Colonic mucosa (tissue), 4 donors: ENCODE data around the gene EPO. TPM values are rescaled to one million over a fixed set of nuclear protein-coding genes. Genes with fewer than 3 reads are reported as not detected.

Source experiments
- DNase-seq: peaks from one replicate; pipeline ENCODE4 v3.0.0-alpha.2; 2020
- H3K27ac ChIP-seq: fragments of 200-600 bp; one replicate; pipeline ENCODE4 v1.8.0; 2021
- H3K27me3 ChIP-seq: fragments of 200-600 bp; one replicate; pipeline ENCODE4 v1.8.0; 2021
- H3K36me3 ChIP-seq: fragments of 200-600 bp; one replicate; pipeline ENCODE4 v1.8.0; 2021
- H3K4me1 ChIP-seq: fragments of 200-600 bp; one replicate; pipeline ENCODE4 v1.8.0; 2021; ENCODE audit warnings: mild to moderate bottlenecking
- H3K4me3 ChIP-seq: fragments of 200-600 bp; one replicate; pipeline ENCODE4 v1.8.0; 2021
- H3K9ac ChIP-seq, 2 donors: one replicate each; pipeline ENCODE4 v1.7.0; 2013; ENCODE audit warnings: control low read depth in 2 of 2, low read depth in 2 of 2, low read length in 2 of 2
- H3K9me3 ChIP-seq: fragments of 200-600 bp; one replicate; pipeline ENCODE4 v1.8.0; 2021
- CTCF ChIP-seq: fragments of 200-600 bp; IDR thresholded peaks from one replicate; pipeline ENCODE4 v1.8.0; 2022; ENCODE audit warnings: antibody characterized with exemption, mild to moderate bottlenecking
- intact Hi-C: fragments of 100-400 bp; cut with DNase I; formaldehyde crosslinking; loops from one replicate; pipeline ENCODE4 v1.14.1; 2022
- total RNA-seq, 2 donors: library from RNA; stranded (reverse); fragmentation: NEBNext Ultra II Directional in 1 of 2; extraction: Animal tissue kit (Norgen Biotek cat#: 25700) in 1 of 2; gene quantifications; one replicate each; pipeline ENCODE4 v1.2.1, GENCODE V29; 2021
- donor health status: healthy.
- donor health status: DM: no; HTN: no; CAD: no.
- donor health status: DM: no; HTN: no; CAD: no.

EPO gene
- total RNA-seq, 2 donors from 2014 or later: not detected

GRCh38 chr7:100687261-100687660 is 33.0 kb upstream of the EPO start:
- no peak for TF ChIP-seq CTCF
- H3K36me3 ChIP-seq: peaks cover 19% of the 10 kb centered on the region
- no peak overlapping the region for H3K27ac ChIP-seq
- H3K9ac ChIP-seq: no peak overlapping the region
- peaks cover 11% of the 10 kb centered on the region for H3K4me1 ChIP-seq
- no peaks in the 10 kb centered on the region for H3K9me3 ChIP-seq
- H3K4me3 ChIP-seq: no peak overlapping the region
- no peaks in the 10 kb centered on the region for H3K27me3 ChIP-seq
- intact Hi-C loops: no loop called here
- DNase-seq: no peak

GRCh38 chr7:100687751-100688300 is 32.4 kb upstream of the EPO start:
- Histone ChIP-seq H3K27me3 (no peaks in the 10 kb centered on the region), H3K36me3 (peaks cover 15% of the 10 kb centered on the region), H3K27ac (no peak overlapping the region), H3K9ac (no peak overlapping the region), H3K4me1 (peaks cover 17% of the 10 kb centered on the region), H3K9me3 (no peaks in the 10 kb centered on the region), H3K4me3 (no peak overlapping the region)
- TF ChIP-seq CTCF: no peak
- intact Hi-C loops: no loop called here
- no peak for DNase-seq

- no peak for TF ChIP-seq CTCF
- H3K36me3 ChIP-seq: peaks cover 14% of the 10 kb centered on the region
Measured at GRCh38 chr7:100688326-100688860, 31.9 kb upstream of the EPO start.

GRCh38 chr7:100689230-100690135 is 30.8 kb upstream of the EPO start:
- intact Hi-C loops: loop anchor here (5.0 kb wide), 1 partner anchor 222 kb away; no protein-coding TSS in a partner anchor
- no peak for TF ChIP-seq CTCF
- no peaks in the 10 kb centered on the region for H3K9me3 ChIP-seq
- peaks cover 19% of the 10 kb centered on the region for H3K4me1 ChIP-seq
- no peak overlapping the region for H3K9ac ChIP-seq
- peaks cover 10% of the 10 kb centered on the region for H3K36me3 ChIP-seq
- no peak overlapping the region for H3K27ac ChIP-seq
- H3K27me3 ChIP-seq: no peaks in the 10 kb centered on the region
- H3K4me3 ChIP-seq: no peak overlapping the region
- no peak for DNase-seq

More at GRCh38 chr7:100688326-100688860, 31.9 kb upstream of the EPO start:
- no peak for DNase-seq
- Histone ChIP-seq H3K27me3 (no peaks in the 10 kb centered on the region), H3K4me3 (no peak overlapping the region), H3K9ac (no peak overlapping the region), H3K27ac (no peak overlapping the region), H3K4me1 (peaks cover 19% of the 10 kb centered on the region), H3K9me3 (no peaks in the 10 kb centered on the region)
- intact Hi-C loops: no loop called here

GRCh38 chr7:100691676-100692577 is 28.3 kb upstream of the EPO start:
- Histone ChIP-seq H3K9ac (peak overlapping the region in 1 of 2 donors; percentile 66), H3K4me3 (peak overlapping the region; percentile 87), H3K27me3 (no peaks in the 10 kb centered on the region), H3K27ac (no peak overlapping the region), H3K36me3 (peaks cover 10% of the 10 kb centered on the region), H3K9me3 (no peaks in the 10 kb centered on the region), H3K4me1 (peaks cover 19% of the 10 kb centered on the region)
- peak; percentile 90 for TF ChIP-seq CTCF
- intact Hi-C loops: loop anchor here (1.0 to 5.0 kb wide), 2 partner anchors 128 to 225 kb away; no protein-coding TSS in a partner anchor
- peak; percentile 88 for DNase-seq
